ENCODE data around the gene NELFCD. TPM values are rescaled to one million over a fixed set of nuclear protein-coding genes. Genes with fewer than 3 reads are reported as not detected.
A peak's percentile ranks its signal among the peaks of the same experiment; 100 is the strongest.

NELFCD gene
- polyA plus RNA-seq, 3 donors: 49.0 to 74.8 (median 50.1) TPM

DNA sequence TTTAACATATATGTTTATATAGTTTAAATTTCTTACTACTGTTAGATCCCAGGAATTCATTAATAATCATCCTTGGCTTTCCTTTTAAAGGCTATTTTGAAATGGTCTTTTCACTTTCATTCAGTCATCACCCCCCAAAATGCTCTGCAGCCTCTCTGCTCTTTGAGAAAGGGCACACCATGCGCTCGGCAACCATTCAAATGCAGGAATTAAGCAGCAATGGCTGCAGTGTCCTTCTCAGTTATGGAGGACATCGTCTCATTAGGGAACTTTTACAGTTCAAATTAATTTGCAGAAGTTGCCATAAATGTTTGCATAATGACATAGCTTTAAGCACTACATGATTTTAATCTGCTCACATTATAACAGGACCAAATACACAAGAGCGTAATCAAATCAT, 44.5 kb downstream of the NELFCD start:
- Histone ChIP-seq H4K20me1 (ENCODE audit: insufficient read depth, low read length) (peaks cover 94% of the 10 kb centered on the region), H3K27me3 (ENCODE audit: control insufficient read depth in 2 of 2, insufficient read depth in 2 of 2, low read length in 2 of 2) (no peaks in the 10 kb centered on the region), H3K9me3 (replicated peaks in 1 of 2; ENCODE audit: control insufficient read depth in 1 of 2, insufficient read depth in 1 of 2, low read length in 2 of 2) (no peaks in the 10 kb centered on the region), H3K27ac (ENCODE audit: low read depth in 1 of 2, low read length in 2 of 2) (peak overlapping the region in 1 of 2 donors; percentile 9), H2AFZ (ENCODE audit: insufficient read depth, low read depth, low read length, poor library complexity, severe bottlenecking) (no peak overlapping the region), H3K9ac (ENCODE audit: insufficient read depth, low read length, poor library complexity, severe bottlenecking) (no peak overlapping the region), H3K36me3 (replicated peaks in 1 of 2; ENCODE audit: control insufficient read depth in 1 of 2, insufficient read depth in 2 of 2, low read length in 2 of 2) (peaks cover 71 to 87% of the 10 kb centered on the region in 2 donors), H3K4me2 (replicated peaks; ENCODE audit: extremely low read depth, low read length, poor library complexity, severe bottlenecking) (no peak overlapping the region), H3K4me3 (replicated peaks in 1 of 3; ENCODE audit: low read depth in 2 of 3, low read length in 3 of 3) (no peak overlapping the region), H3K79me2 (ENCODE audit: insufficient read depth, low read length) (peaks cover 67% of the 10 kb centered on the region), H3K4me1 (ENCODE audit: control insufficient read depth in 1 of 2, insufficient read depth in 2 of 2, low read length in 2 of 2) (peaks cover 9 to 20% of the 10 kb centered on the region in 2 donors)
- DNase-seq: no peak
- 82% methylated on average over 4 of the region's 4 CpGs for WGBS (ENCODE audit: insufficient coverage)
- peaks cover 88 to 95% of the 10 kb centered on the region in 2 donors for H3K36me3 Mint-ChIP-seq
- no peak overlapping the region for H3K4me3 Mint-ChIP-seq
- H3K9me3 Mint-ChIP-seq: no peaks in the 10 kb centered on the region
- TF ChIP-seq, protein P1, sequence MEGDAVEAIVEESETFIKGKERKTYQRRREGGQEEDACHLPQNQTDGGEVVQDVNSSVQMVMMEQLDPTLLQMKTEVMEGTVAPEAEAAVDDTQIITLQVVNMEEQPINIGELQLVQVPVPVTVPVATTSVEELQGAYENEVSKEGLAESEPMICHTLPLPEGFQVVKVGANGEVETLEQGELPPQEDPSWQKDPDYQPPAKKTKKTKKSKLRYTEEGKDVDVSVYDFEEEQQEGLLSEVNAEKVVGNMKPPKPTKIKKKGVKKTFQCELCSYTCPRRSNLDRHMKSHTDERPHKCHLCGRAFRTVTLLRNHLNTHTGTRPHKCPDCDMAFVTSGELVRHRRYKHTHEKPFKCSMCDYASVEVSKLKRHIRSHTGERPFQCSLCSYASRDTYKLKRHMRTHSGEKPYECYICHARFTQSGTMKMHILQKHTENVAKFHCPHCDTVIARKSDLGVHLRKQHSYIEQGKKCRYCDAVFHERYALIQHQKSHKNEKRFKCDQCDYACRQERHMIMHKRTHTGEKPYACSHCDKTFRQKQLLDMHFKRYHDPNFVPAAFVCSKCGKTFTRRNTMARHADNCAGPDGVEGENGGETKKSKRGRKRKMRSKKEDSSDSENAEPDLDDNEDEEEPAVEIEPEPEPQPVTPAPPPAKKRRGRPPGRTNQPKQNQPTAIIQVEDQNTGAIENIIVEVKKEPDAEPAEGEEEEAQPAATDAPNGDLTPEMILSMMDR (IDR thresholded peaks at IDR 0.05): no peak
- peak overlapping the region in 3 of 7 donors; percentile 3 to 42 (median 36) for H3K27ac Mint-ChIP-seq
- H3K27me3 Mint-ChIP-seq (ENCODE audit: low read depth in 3 of 3): peaks cover 0 to 2% (median 0%) of the 10 kb centered on the region in 3 donors
- intact Hi-C loops (cut with micrococcal nuclease): loop anchor here in 1 of 2 donors (5.0 kb wide), 1 partner anchor 33 kb away; no protein-coding TSS in a partner anchor
- peaks cover 35% of the 10 kb centered on the region for H3K4me1 Mint-ChIP-seq

DNA sequence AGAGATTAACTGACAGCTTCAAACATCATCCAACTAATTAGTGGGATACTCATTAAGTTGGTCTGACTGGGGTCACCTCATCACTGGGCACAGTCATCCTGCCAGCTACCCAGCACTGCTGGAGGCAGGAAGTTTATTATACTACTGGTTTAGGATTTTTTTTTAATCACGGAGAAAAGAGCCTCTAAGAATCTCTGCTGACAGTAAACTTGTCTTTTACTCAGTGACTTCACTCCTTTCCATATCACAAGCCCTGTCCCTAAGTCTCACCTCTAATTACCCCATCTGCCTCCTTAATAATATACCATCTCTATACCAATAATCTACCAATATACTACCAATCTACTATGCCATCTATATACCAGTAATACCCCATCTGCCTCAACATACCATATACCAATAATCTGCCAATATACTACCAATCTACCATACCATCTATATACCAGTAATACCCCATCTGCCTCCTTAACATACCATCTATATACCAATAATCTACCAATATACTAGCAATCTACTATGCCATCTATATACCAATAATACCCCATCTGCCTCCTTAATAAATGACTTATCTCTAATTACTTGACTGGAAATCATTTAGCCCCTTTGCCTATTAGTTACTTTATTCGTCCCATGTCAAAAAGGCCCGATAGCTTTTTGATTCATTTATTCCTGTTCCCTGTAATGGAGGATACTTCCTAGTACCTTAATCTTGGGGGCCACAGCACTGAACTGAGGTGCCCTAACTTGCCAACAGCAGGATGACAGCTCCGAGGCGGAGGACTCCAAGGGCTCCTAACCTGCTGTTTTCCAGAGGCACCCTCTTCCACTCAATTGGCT, 46.1 kb downstream of the NELFCD start:
- H3K4me1 ChIP-seq (ENCODE audit: control insufficient read depth in 1 of 2, insufficient read depth in 2 of 2, low read length in 2 of 2): peaks cover 19 to 34% of the 10 kb centered on the region in 2 donors

More for the DNA sequence above, 46.1 kb downstream of the NELFCD start:
- no peaks in the 10 kb centered on the region for H3K27me3 ChIP-seq (ENCODE audit: control insufficient read depth in 2 of 2, insufficient read depth in 2 of 2, low read length in 2 of 2)
- TF ChIP-seq, protein P1 (IDR thresholded peaks at IDR 0.05): no peak
- H3K79me2 ChIP-seq (ENCODE audit: insufficient read depth, low read length): peaks cover 83% of the 10 kb centered on the region
- Mint-ChIP-seq H3K4me3 (no peak overlapping the region), H3K36me3 (peaks cover 85% of the 10 kb centered on the region in 2 donors), H3K9me3 (no peaks in the 10 kb centered on the region), H3K4me1 (peaks cover 48% of the 10 kb centered on the region), H3K27me3 (ENCODE audit: low read depth in 3 of 3) (peaks cover 0 to 2% (median 0%) of the 10 kb centered on the region in 3 donors), H3K27ac (peak overlapping the region in 4 of 7 donors; percentile 13 to 37 (median 28))
- 71% methylated on average over 1 of the region's 5 CpGs for WGBS (ENCODE audit: insufficient coverage)
- no peak overlapping the region for H3K9ac ChIP-seq (ENCODE audit: insufficient read depth, low read length, poor library complexity, severe bottlenecking)
- H3K36me3 ChIP-seq (replicated peaks in 1 of 2; ENCODE audit: control insufficient read depth in 1 of 2, insufficient read depth in 2 of 2, low read length in 2 of 2): peaks cover 71 to 84% of the 10 kb centered on the region in 2 donors
- no peak overlapping the region for H3K4me3 ChIP-seq (replicated peaks in 1 of 3; ENCODE audit: low read depth in 2 of 3, low read length in 3 of 3)
- intact Hi-C loops (cut with micrococcal nuclease): loop anchor here in 1 of 2 donors (5.0 kb wide), 1 partner anchor 35 kb away; no protein-coding TSS in a partner anchor
- H3K4me2 ChIP-seq (replicated peaks; ENCODE audit: extremely low read depth, low read length, poor library complexity, severe bottlenecking): no peak overlapping the region
- H4K20me1 ChIP-seq (ENCODE audit: insufficient read depth, low read length): peaks cover 95% of the 10 kb centered on the region
- H3K9me3 ChIP-seq (replicated peaks in 1 of 2; ENCODE audit: control insufficient read depth in 1 of 2, insufficient read depth in 1 of 2, low read length in 2 of 2): no peaks in the 10 kb centered on the region
- H3K27ac ChIP-seq (ENCODE audit: low read depth in 1 of 2, low read length in 2 of 2): no peak overlapping the region
- no peak overlapping the region for H2AFZ ChIP-seq (ENCODE audit: insufficient read depth, low read depth, low read length, poor library complexity, severe bottlenecking)
- DNase-seq: no peak
